Heart left ventricle (tissue), 16 donors: ENCODE results near the gene MLKL. TPM values are rescaled to one million over a fixed set of nuclear protein-coding genes. Genes with fewer than 3 reads are reported as not detected.

Experiments
- ATAC-seq, 4 donors: fragments of 200-7000 bp; cut with Tn5 transposase; one replicate each; pipeline ENCODE4 v1.9.1; 2020 to 2022; ENCODE audit warnings: moderate library complexity in 4 of 4, mild to moderate bottlenecking in 3 of 4, moderate number of reproducible peaks in 1 of 4
- DNase-seq, 5 donors: peaks; one replicate each; pipeline ENCODE4 v3.0.0-alpha.2; 2020
- H3K27ac ChIP-seq, 12 donors: fragments of 200-600 bp; sonication (generic) in 4 of 12; one replicate each; pipeline versions ENCODE4 v1.5.0 to v1.8.0; 2016 to 2022; ENCODE audit warnings: mild to moderate bottlenecking in 2 of 12
- H3K27me3 ChIP-seq, 9 donors: fragments of 200-600 bp; sonication (generic) in 2 of 9; one replicate each; pipeline versions ENCODE4 v1.5.1 to v1.8.0; 2016 to 2022; ENCODE audit warnings: mild to moderate bottlenecking in 3 of 9
- H3K36me3 ChIP-seq, 9 donors: fragments of 200-600 bp; sonication (generic) in 2 of 9; one replicate each; pipeline versions ENCODE4 v1.5.0 to v1.8.0; 2018 to 2022; ENCODE audit warnings: mild to moderate bottlenecking in 2 of 9
- H3K4me1 ChIP-seq, 12 donors: fragments of 200-600 bp; sonication (generic) in 4 of 12; one replicate each; pipeline versions ENCODE4 v1.5.0 to v1.8.0; 2016 to 2022; ENCODE audit warnings: mild to moderate bottlenecking in 3 of 12
- H3K4me3 ChIP-seq, 12 donors: fragments of 200-600 bp; sonication (generic) in 4 of 12; one replicate each; pipeline versions ENCODE4 v1.5.0 to v1.8.0; 2017 to 2022; ENCODE audit warnings: mild to moderate bottlenecking in 9 of 12, moderate library complexity in 4 of 12
- H3K9me3 ChIP-seq, 12 donors: fragments of 200-600 bp; sonication (generic) in 4 of 12; one replicate each; pipeline versions ENCODE4 v1.5.0 to v1.8.0; 2016 to 2022; ENCODE audit warnings: mild to moderate bottlenecking in 1 of 12
- CTCF ChIP-seq, 12 donors: fragments of 200-600 bp; sonication (generic) in 4 of 12; IDR thresholded peaks; one replicate each; pipeline versions ENCODE4 v1.5.0 to v1.8.0; 2018 to 2022; ENCODE audit warnings: antibody characterized with exemption in 12 of 12, mild to moderate bottlenecking in 5 of 12
- POLR2A ChIP-seq, 2 donors: fragments of 450-650 bp; IDR thresholded peaks; one replicate each; pipeline ENCODE4 v1.6.1; 2017; ENCODE audit warnings: antibody characterized with exemption in 2 of 2, mild to moderate bottlenecking in 2 of 2, moderate library complexity in 2 of 2
- WGBS, 4 donors: extraction: QIAGEN DNeasy Blood & Tissue Kit in 2 of 4; methylation state at CpG; one replicate each; pipeline versions ENCODE4 v1.1.5 to v1.1.7; 2013 to 2018; 5-methylcytosine and 5-hydroxymethylcytosine counted together
- intact Hi-C, 10 donors: fragments of 100-400 bp; cut with DNase I; formaldehyde crosslinking; loops; one replicate each; pipeline versions ENCODE4 v1.11.1 to v1.14.2; 2022
- polyA plus RNA-seq, 2 donors: library from polyadenylated mRNA; stranded (reverse); fragments of 200-250 nt; gene quantifications; one replicate each; pipeline ENCODE4 v1.2.3, GENCODE V29; 2013
- total RNA-seq, 9 donors: library from RNA; depleted of rRNA in 2 of 9; stranded (reverse); fragments of >200 nt in 2 of 9; fragmentation: NEBNext Ultra II Directional in 3 of 9; extraction: Animal tissue kit (Norgen Biotek cat#: 25700) in 3 of 9; gene quantifications; one replicate each; pipeline versions ENCODE4 v1.1.0 to v1.2.4, GENCODE V29; 2016 to 2023
- donor health status: ischemic (EF 13 %, LVEDD 7.1; RV severe dilation, severe dysfunction).
- donor health status: healthy with polysubstance abuse.
- donor health status: DM: no; HTN: yes; CAD: no.
- donor health status: DM: no; HTN: no; CAD: no.
- donor health status: ischemic (EF 25% LVEDD 6.9; RV normal size, moderate dysfunction).
- donor health status: ischemic (EF 25% LVEDD 5.7; RV mildly dilated, moderate dysfunction).
- donor health status: healthy.
- donor health status: DM: yes; HTN: yes; CAD: no.
- donor health status: ischemic (EF 35%, LVEDD 5.7; RV mildly dilated, moderate dysfunction).
- donor health status: nonischemic (EF 11% LVEDD 7.7; RV severe dilation, severe dysfunction).
- donor health status: DM: yes; HTN: yes; CAD: no.
- donor health status: PGD.
- donor health status: ischemic (EF 29% LVEDD 5.4; RV normal size, mild dysfunction).
- donor health status: nonischemic (EF 23%, LVEDD 6.1; RV moderate dilation, normal function).

MLKL gene
- total and polyA plus RNA-seq, 11 donors, result 2.2 to 14.9 (median 4.3) TPM

GRCh38 chr16:74747716-74748615 is 47.3 kb upstream of the MLKL start:
- no peaks in the 10 kb centered on the region for H3K9me3 ChIP-seq
- DNase-seq (no peak), ATAC-seq (no peak)
- WGBS, 4 donors, result 78 to 82% (median 80%) methylated on average over 20 to 32 of the region's 32 CpGs
- H3K4me1 ChIP-seq, result no peaks in the 10 kb centered on the region
- H3K27ac ChIP-seq, result no peak overlapping the region
- no peak for TF ChIP-seq CTCF (IDR thresholded peaks at IDR 0.05)
- TF ChIP-seq POLR2A (IDR thresholded peaks at IDR 0.05), result no peak
- intact Hi-C loops, result no loop called here
- H3K27me3 ChIP-seq, result peaks cover 0 to 13% (median 0%) of the 10 kb centered on the region in 9 donors
- no peak overlapping the region for H3K4me3 ChIP-seq
- H3K36me3 ChIP-seq, result no peaks in the 10 kb centered on the region

- TF ChIP-seq CTCF (IDR thresholded peaks at IDR 0.05) (no peak), POLR2A (IDR thresholded peaks at IDR 0.05) (no peak)
- Histone ChIP-seq H3K36me3 (no peaks in the 10 kb centered on the region), H3K9me3 (no peaks in the 10 kb centered on the region), H3K4me3 (no peak overlapping the region), H3K4me1 (no peaks in the 10 kb centered on the region), H3K27me3 (peaks cover 0 to 17% (median 0%) of the 10 kb centered on the region in 9 donors), H3K27ac (no peak overlapping the region)
- ATAC-seq (no peak), DNase-seq (no peak)
- WGBS, 4 donors, result 70 to 88% (median 80%) methylated on average over 7 of the region's 7 CpGs
- intact Hi-C loops, result no loop called here
Observed at GRCh38 chr16:74745926-74746325, 45.3 kb upstream of the MLKL start.

GRCh38 chr16:74745109-74745615 is 44.5 kb upstream of the MLKL start:
- Histone ChIP-seq H3K27ac (no peak overlapping the region), H3K36me3 (no peaks in the 10 kb centered on the region), H3K4me3 (no peak overlapping the region), H3K27me3 (peaks cover 0 to 17% (median 0%) of the 10 kb centered on the region in 9 donors), H3K9me3 (no peaks in the 10 kb centered on the region), H3K4me1 (no peaks in the 10 kb centered on the region)
- ATAC-seq, result no peak
- intact Hi-C loops, result no loop called here
- TF ChIP-seq POLR2A (IDR thresholded peaks at IDR 0.05) (no peak), CTCF (IDR thresholded peaks at IDR 0.05) (no peak)
- WGBS, 4 donors, result 73 to 86% (median 79%) methylated on average over 10 of the region's 10 CpGs
- no peak for DNase-seq

- no peak overlapping the region for H3K4me3 ChIP-seq
- TF ChIP-seq CTCF (IDR thresholded peaks at IDR 0.05) (no peak), POLR2A (IDR thresholded peaks at IDR 0.05) (no peak)
- no peaks in the 10 kb centered on the region for H3K9me3 ChIP-seq
- no peaks in the 10 kb centered on the region for H3K4me1 ChIP-seq
- H3K27ac ChIP-seq, result no peak overlapping the region
- ATAC-seq (no peak), DNase-seq (no peak)
- no peaks in the 10 kb centered on the region for H3K36me3 ChIP-seq
- intact Hi-C loops, result no loop called here
- H3K27me3 ChIP-seq, result peaks cover 0 to 17% (median 0%) of the 10 kb centered on the region in 9 donors
- 87 to 96% (median 93%) methylated on average over 4 of the region's 4 CpGs for WGBS, 4 donors
Observed at GRCh38 chr16:74744566-74744965, 43.9 kb upstream of the MLKL start.
